ENCODE results near the gene HOXB5. TPM values are rescaled to one million over a fixed set of nuclear protein-coding genes. Genes with fewer than 3 reads are reported as not detected.

The HOXB5 gene
- total RNA-seq, 1 donor from 2014 or later = 0.55 TPM

- DNase-seq (ENCODE audit: low spot score) (no peak), ATAC-seq (no peak)
Observed at GRCh38 chr17:48542114-48542656, 51.4 kb downstream of the HOXB5 start.

- DNase-seq (ENCODE audit: low spot score) (no peak), ATAC-seq (peak; percentile 30)
Observed at GRCh38 chr17:48541577-48542113, 51.9 kb downstream of the HOXB5 start.

Other genes with a start within 250 kb of the HOXB5 start
- 20.9 TPM for gene SKAP1, start 163.6 kb downstream of the HOXB5 start, total RNA-seq
- not detected for gene HOXB1, start 62.8 kb downstream of the HOXB5 start, total RNA-seq
- gene HOXB2, start 48.7 kb downstream of the HOXB5 start, total RNA-seq = 2.3 TPM
- gene HOXB4, start 15.4 kb downstream of the HOXB5 start, total RNA-seq = 1.1 TPM
- gene HOXB3, start 3.5 kb downstream of the HOXB5 start, total RNA-seq = 1.9 TPM
- 0.83 TPM for gene HOXB6, start 11.2 kb upstream of the HOXB5 start, total RNA-seq
- gene HOXB7, start 17.2 kb upstream of the HOXB5 start, total RNA-seq = 0.50 TPM
- gene HOXB8, start 21.5 kb upstream of the HOXB5 start, total RNA-seq = 0.15 TPM
- gene HOXB9, start 32.6 kb upstream of the HOXB5 start, total RNA-seq = 0.13 TPM
- not detected for gene PRAC1, start 128.7 kb upstream of the HOXB5 start, total RNA-seq
- gene PRAC2, start 129.4 kb upstream of the HOXB5 start, total RNA-seq = not detected
- gene HOXB13, start 135.0 kb upstream of the HOXB5 start, total RNA-seq = 0.08 TPM
- gene TTLL6, start 223.4 kb upstream of the HOXB5 start, total RNA-seq = not detected
- gene CALCOCO2, start 237.3 kb upstream of the HOXB5 start, total RNA-seq = 66.8 TPM

Measured in left lobe of liver (tissue), 2 donors.